ENCODE results near the gene AP3S2.

DNA sequence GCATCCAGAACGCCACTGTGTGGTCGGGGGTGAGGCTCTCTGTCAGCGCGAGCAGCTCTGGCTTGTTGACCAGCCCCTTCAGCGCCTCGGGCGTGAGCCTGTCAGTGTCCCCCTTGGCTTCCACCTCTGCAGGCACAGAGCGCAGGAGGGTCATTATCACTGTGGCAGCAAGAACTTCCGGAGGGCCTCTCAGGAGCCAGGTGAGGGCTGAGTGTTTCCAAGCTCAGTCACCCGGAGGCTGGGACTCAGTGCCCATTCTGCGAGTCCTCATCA, 10.0 kb upstream of the AP3S2 start:
- no peak for TF ChIP-seq CTCF (IDR thresholded peaks at IDR 0.05 in 8 of 11, conservative IDR thresholded peaks at IDR 0.05 in 3 of 11)
- no peak for TF ChIP-seq POLR2AphosphoS5 (IDR thresholded peaks at IDR 0.05)

Data from spleen (tissue), 7 donors.